GM23338 (cell line): ENCODE data around the gene HINT2.

Source experiments
- EZH2 ChIP-seq: fragments of 200-600 bp; sonication (generic); IDR thresholded peaks from one replicate; pipeline ENCODE4 v1.8.0; 2017; ENCODE audit warnings: antibody characterized with exemption, mild to moderate bottlenecking, low read depth; ENCODE audit not compliant: unreplicated experiment
- STAT1 ChIP-seq: IDR thresholded peaks from one replicate; pipeline ENCODE4 v1.6.1; 2016; ENCODE audit warnings: antibody characterized with exemption; ENCODE audit not compliant: unreplicated experiment
- ZNF331 ChIP-seq: fragments of 250-450 bp; sonication (Bioruptor Pico); IDR thresholded peaks from 2 replicates; pipeline ENCODE4 v1.5.0; 2020; ENCODE audit warnings: low read depth, mild to moderate bottlenecking, moderate library complexity
- TF ChIP-seq, protein P1 (sequence below), 2 experiments: fragments of 200-600 bp in 1 of 2; sonication (generic) in 1 of 2; conservative IDR thresholded peaks; 2 replicates each; pipeline versions ENCODE4 v1.5.1 to v1.6.1; 2016 to 2017; ENCODE audit warnings: antibody characterized with exemption in 2 of 2, low read depth in 2 of 2, mild to moderate bottlenecking in 2 of 2, moderate library complexity in 1 of 2
- TF ChIP-seq, protein P2 (sequence below): IDR thresholded peaks from one replicate; pipeline ENCODE4 v1.6.1; 2018; ENCODE audit warnings: antibody characterized with exemption; ENCODE audit not compliant: unreplicated experiment

DNA sequence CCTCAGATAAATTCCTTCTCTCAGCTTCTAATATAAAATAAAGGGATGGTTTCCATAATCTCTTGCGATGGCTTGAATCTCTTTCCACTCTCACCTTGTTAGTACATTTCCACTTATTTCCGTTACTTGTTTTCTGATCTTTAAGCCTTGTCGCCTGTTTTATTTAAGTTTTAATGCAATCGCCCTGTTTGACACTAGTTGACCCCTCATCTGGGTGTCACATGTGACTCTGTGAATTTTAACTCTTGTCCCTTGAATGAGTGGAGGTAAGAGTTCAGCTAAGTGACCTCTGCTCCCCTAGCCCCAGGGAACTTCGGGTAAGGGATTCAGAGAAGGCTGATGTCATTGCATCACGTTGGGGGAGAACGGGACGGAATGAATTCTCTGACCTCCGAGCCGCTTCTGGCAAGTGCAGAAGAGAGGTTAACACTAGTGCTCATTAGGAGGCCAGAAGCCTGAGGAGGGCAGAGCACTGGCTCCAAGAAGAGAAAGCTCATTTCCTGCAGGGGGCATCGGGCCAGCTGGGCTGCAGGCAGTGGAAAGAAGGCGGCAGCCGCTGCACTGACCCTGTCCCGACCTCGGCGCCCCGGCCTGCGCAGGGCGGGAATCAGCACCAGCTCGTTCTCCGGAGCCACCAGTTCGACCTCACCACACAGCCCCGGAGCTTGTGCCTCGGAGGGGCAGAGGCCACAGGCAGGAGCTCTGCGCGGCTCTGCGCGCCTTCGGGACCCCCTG, 569 bp downstream of the HINT2 start:
- TF ChIP-seq, protein P1, sequence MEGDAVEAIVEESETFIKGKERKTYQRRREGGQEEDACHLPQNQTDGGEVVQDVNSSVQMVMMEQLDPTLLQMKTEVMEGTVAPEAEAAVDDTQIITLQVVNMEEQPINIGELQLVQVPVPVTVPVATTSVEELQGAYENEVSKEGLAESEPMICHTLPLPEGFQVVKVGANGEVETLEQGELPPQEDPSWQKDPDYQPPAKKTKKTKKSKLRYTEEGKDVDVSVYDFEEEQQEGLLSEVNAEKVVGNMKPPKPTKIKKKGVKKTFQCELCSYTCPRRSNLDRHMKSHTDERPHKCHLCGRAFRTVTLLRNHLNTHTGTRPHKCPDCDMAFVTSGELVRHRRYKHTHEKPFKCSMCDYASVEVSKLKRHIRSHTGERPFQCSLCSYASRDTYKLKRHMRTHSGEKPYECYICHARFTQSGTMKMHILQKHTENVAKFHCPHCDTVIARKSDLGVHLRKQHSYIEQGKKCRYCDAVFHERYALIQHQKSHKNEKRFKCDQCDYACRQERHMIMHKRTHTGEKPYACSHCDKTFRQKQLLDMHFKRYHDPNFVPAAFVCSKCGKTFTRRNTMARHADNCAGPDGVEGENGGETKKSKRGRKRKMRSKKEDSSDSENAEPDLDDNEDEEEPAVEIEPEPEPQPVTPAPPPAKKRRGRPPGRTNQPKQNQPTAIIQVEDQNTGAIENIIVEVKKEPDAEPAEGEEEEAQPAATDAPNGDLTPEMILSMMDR (conservative IDR thresholded peaks at IDR 0.05; ENCODE audit: low read depth in 2 of 2): peak; percentile 41 to 51
- TF ChIP-seq, protein P2, sequence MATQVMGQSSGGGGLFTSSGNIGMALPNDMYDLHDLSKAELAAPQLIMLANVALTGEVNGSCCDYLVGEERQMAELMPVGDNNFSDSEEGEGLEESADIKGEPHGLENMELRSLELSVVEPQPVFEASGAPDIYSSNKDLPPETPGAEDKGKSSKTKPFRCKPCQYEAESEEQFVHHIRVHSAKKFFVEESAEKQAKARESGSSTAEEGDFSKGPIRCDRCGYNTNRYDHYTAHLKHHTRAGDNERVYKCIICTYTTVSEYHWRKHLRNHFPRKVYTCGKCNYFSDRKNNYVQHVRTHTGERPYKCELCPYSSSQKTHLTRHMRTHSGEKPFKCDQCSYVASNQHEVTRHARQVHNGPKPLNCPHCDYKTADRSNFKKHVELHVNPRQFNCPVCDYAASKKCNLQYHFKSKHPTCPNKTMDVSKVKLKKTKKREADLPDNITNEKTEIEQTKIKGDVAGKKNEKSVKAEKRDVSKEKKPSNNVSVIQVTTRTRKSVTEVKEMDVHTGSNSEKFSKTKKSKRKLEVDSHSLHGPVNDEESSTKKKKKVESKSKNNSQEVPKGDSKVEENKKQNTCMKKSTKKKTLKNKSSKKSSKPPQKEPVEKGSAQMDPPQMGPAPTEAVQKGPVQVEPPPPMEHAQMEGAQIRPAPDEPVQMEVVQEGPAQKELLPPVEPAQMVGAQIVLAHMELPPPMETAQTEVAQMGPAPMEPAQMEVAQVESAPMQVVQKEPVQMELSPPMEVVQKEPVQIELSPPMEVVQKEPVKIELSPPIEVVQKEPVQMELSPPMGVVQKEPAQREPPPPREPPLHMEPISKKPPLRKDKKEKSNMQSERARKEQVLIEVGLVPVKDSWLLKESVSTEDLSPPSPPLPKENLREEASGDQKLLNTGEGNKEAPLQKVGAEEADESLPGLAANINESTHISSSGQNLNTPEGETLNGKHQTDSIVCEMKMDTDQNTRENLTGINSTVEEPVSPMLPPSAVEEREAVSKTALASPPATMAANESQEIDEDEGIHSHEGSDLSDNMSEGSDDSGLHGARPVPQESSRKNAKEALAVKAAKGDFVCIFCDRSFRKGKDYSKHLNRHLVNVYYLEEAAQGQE: no peak
- TF ChIP-seq EZH2 (no peak), STAT1 (no peak), ZNF331 (no peak)
